Smooth muscle cell (in vitro differentiated cells): ENCODE results near the gene KYNU. TPM values are rescaled to one million over a fixed set of nuclear protein-coding genes. Genes with fewer than 3 reads are reported as not detected.
"Not testable (repeated sequence)": the region's sequence is repeated elsewhere in the genome, so short reads cannot be mapped to it uniquely, and the experiment has no call there.

Source experiments
- DNase-seq: peaks from one replicate; lab custom pipeline; 2025; ENCODE audit not compliant: unreplicated experiment; lab: John Stamatoyannopoulos, UW
- H2AFZ ChIP-seq: fragments of 200-600 bp; sonication (generic); 2 replicates; pipeline ENCODE4 v1.6.0; 2016; ENCODE audit warnings: antibody characterized with exemption, low read depth, mild to moderate bottlenecking
- H3F3A ChIP-seq: fragments of 200-600 bp; sonication (generic); 2 replicates; pipeline ENCODE4 v1.6.0; 2017; ENCODE audit warnings: antibody characterized with exemption, low read depth
- H3K27ac ChIP-seq: fragments of 200-600 bp; sonication (generic); 2 replicates; pipeline ENCODE4 v1.5.1; 2016; ENCODE audit warnings: low read depth, mild to moderate bottlenecking
- H3K27me3 ChIP-seq: fragments of 200-600 bp; sonication (generic); 2 replicates; pipeline ENCODE4 v1.6.1; 2016; ENCODE audit warnings: low read depth, mild to moderate bottlenecking
- H3K36me3 ChIP-seq: fragments of 200-600 bp; sonication (generic); 2 replicates; pipeline ENCODE4 v1.5.1; 2016; ENCODE audit warnings: low read depth
- H3K4me1 ChIP-seq: fragments of 200-600 bp; sonication (generic); 2 replicates; pipeline ENCODE4 v1.5.1; 2016; ENCODE audit warnings: low read depth
- H3K4me2 ChIP-seq: fragments of 200-600 bp; sonication (generic); 2 replicates; pipeline ENCODE4 v1.6.0; 2016; ENCODE audit warnings: mild to moderate bottlenecking
- H3K4me3 ChIP-seq: fragments of 200-600 bp; sonication (generic); 2 replicates; pipeline ENCODE4 v1.5.1; 2016; ENCODE audit warnings: mild to moderate bottlenecking
- H3K79me2 ChIP-seq: fragments of 200-600 bp; sonication (generic); 2 replicates; pipeline ENCODE4 v1.6.0; 2016; ENCODE audit warnings: low read depth, mild to moderate bottlenecking
- H3K9ac ChIP-seq: fragments of 200-600 bp; sonication (generic); 2 replicates; pipeline ENCODE4 v1.6.0; 2016; ENCODE audit warnings: low read depth
- H3K9me3 ChIP-seq: fragments of 200-600 bp; sonication (generic); replicated peaks from 2 replicates; pipeline ENCODE4 v1.5.1; 2016; ENCODE audit warnings: low read depth
- H4K20me1 ChIP-seq: fragments of 200-600 bp; sonication (generic); 2 replicates; pipeline ENCODE4 v1.6.0; 2016; ENCODE audit warnings: low read depth
- CTCF ChIP-seq: fragments of 200-600 bp; sonication (generic); IDR thresholded peaks from 2 replicates; pipeline ENCODE4 v1.5.1; 2017; ENCODE audit warnings: borderline replicate concordance, mild to moderate bottlenecking, antibody characterized with exemption; ENCODE audit not compliant: insufficient read depth, poor library complexity, severe bottlenecking
- WGBS: methylation state at CpG from one replicate; pipeline ENCODE4 v1.1.7; 2016; ENCODE audit warnings: low lambda C conversion rate; 5-methylcytosine and 5-hydroxymethylcytosine counted together
- polyA plus RNA-seq: library from polyadenylated mRNA; unstranded; fragments of >200 nt; fragmentation: Nextera tagmentation; extraction: Ambion mirVana; gene quantifications from 2 replicates; pipeline ENCODE4 v1.2.1, GENCODE V29; 2016
- total RNA-seq: library from RNA; depleted of rRNA; stranded (reverse); fragments of >200 nt; gene quantifications from 2 replicates; pipeline ENCODE4 v1.2.3, GENCODE V29; 2014

Gene KYNU
- total and polyA plus RNA-seq, 2 experiments from 2014 or later, result 5.7 to 16.0 TPM

GRCh38 chr2:142897807-142898206 is 20.3 kb downstream of the KYNU start:
- DNase-seq, result no peak
- no peak for TF ChIP-seq CTCF
- Histone ChIP-seq H3K4me1 (no peaks in the 10 kb centered on the region), H3K4me3 (no peak overlapping the region), H3K79me2 (no peaks in the 10 kb centered on the region), H3K9ac (no peak overlapping the region), H3F3A (no peaks in the 10 kb centered on the region), H2AFZ (no peak overlapping the region), H3K27ac (no peak overlapping the region), H3K9me3 (no peaks in the 10 kb centered on the region), H3K27me3 (no peaks in the 10 kb centered on the region), H3K36me3 (no peaks in the 10 kb centered on the region), H3K4me2 (no peak overlapping the region), H4K20me1 (no peaks in the 10 kb centered on the region)
- 47% methylated on average over 1 of the region's 1 CpG for WGBS

GRCh38 chr2:142900327-142900726 is 22.9 kb downstream of the KYNU start:
- H4K20me1 ChIP-seq, H3K4me2 ChIP-seq, H3K9ac ChIP-seq, H3K27ac ChIP-seq, H3K4me3 ChIP-seq, H3K9me3 ChIP-seq, H3F3A ChIP-seq, H3K27me3 ChIP-seq, H2AFZ ChIP-seq, H3K79me2 ChIP-seq, H3K4me1 ChIP-seq, H3K36me3 ChIP-seq, DNase-seq: not testable (repeated sequence)
- WGBS, result 93% methylated on average over 4 of the region's 4 CpGs

DNA sequence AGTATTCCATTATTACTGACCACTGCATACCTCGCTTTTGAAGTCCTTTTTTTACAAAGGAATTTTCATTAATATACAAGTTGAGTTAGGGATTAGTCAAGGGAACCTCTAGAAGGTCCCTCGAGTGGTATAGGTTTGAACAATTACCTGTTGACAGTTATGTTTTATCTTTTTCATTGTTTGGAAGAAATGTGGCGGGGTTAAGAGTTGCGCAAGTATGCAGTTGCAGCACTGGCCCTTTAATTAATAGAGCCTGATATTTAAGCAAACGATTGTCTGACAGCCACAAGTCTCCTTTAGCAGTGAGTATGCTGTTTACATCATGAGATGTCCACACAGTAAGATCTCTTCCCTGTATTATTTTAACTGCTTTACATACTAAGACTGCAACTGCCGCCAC is 24.3 kb downstream of the KYNU start:
- Histone ChIP-seq H3K4me2 (no peak overlapping the region), H3K36me3 (no peaks in the 10 kb centered on the region), H3K9me3 (no peaks in the 10 kb centered on the region), H2AFZ (no peak overlapping the region), H3K9ac (no peak overlapping the region), H4K20me1 (no peaks in the 10 kb centered on the region), H3K27ac (no peak overlapping the region), H3K4me3 (no peak overlapping the region), H3K79me2 (no peaks in the 10 kb centered on the region), H3F3A (no peaks in the 10 kb centered on the region), H3K4me1 (no peaks in the 10 kb centered on the region), H3K27me3 (no peaks in the 10 kb centered on the region)
- no peak for TF ChIP-seq CTCF
- no peak for DNase-seq
- 91% methylated on average over 6 of the region's 6 CpGs for WGBS

DNA sequence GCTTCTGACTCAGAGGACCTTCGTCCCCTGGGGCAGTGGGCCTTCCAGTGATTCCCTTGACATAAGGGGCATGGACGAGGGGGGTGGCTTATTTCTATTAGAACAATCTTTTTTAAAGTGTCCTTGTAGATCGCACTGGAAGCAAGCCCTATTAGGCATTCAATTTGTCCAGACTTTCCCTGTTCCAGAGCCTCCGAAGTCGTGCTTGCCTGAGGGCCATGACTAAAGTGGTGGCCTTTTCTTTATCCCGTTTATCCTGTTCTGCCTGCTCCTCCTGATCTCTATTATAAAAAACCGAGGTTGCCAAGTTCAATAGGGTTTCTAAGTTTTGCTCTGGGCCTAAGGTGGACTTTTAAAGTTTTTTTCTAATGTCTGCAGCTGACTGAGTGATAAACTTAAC is 26.3 kb downstream of the KYNU start:
- not testable (repeated sequence) for H3K36me3 ChIP-seq, H3F3A ChIP-seq, H3K9me3 ChIP-seq, H3K4me3 ChIP-seq, H3K9ac ChIP-seq, H3K27me3 ChIP-seq, H3K4me2 ChIP-seq, DNase-seq, H3K79me2 ChIP-seq, H4K20me1 ChIP-seq, H3K4me1 ChIP-seq, H2AFZ ChIP-seq
- peak overlapping the region; percentile 43 for H3K27ac ChIP-seq
- WGBS, result 60% methylated on average over 7 of the region's 7 CpGs

DNA sequence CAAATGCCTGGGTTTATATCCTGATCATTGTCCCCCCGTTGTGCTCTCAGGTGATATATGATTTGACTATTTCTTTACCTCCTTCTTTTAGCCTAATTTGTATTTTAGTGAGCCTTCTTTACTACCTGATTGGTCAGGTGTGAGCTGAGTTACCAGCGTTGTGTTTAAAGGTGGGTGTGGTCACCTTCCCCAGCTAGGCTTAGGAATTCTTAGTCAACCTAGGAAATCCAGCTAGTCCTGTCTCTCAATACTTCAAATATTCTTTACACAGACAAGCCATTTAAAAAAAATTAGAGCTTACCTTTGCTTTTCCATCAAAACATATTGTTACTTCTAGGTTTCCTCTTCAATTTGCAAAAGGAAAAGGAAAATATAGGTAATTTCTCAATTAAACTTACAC is 30.2 kb downstream of the KYNU start:
- H2AFZ ChIP-seq, result no peak overlapping the region
- H3K4me1 ChIP-seq, result no peaks in the 10 kb centered on the region
- H3K79me2 ChIP-seq, result no peaks in the 10 kb centered on the region
- no peak overlapping the region for H3K9ac ChIP-seq
- TF ChIP-seq CTCF, result no peak
- H3K27me3 ChIP-seq, result no peaks in the 10 kb centered on the region
- peak overlapping the region; percentile 68 for H3K27ac ChIP-seq
- H3K4me3 ChIP-seq, result no peak overlapping the region
- no peak overlapping the region for H3K4me2 ChIP-seq
- H3K36me3 ChIP-seq, result no peaks in the 10 kb centered on the region
- H3K9me3 ChIP-seq, result no peaks in the 10 kb centered on the region
- 71% methylated on average over 2 of the region's 2 CpGs for WGBS
- DNase-seq, result no peak
- no peaks in the 10 kb centered on the region for H4K20me1 ChIP-seq
- H3F3A ChIP-seq, result no peaks in the 10 kb centered on the region
